Spleen (tissue), 11 donors: ENCODE measurements around the gene WDR64. TPM values are rescaled to one million over a fixed set of nuclear protein-coding genes. Genes with fewer than 3 reads are reported as not detected.
"Not testable (repeated sequence)": the region's sequence is repeated elsewhere in the genome, so short reads cannot be mapped to it uniquely, and the experiment has no call there.

Experiments
- DNase-seq: peaks from one replicate; pipeline ENCODE4 v3.0.0-alpha.2; 2020
- H3K27ac ChIP-seq, 8 donors: fragments of 200-600 bp; sonication (generic) in 7 of 8; 1 replicate in 4 of 8; 2 replicates in 4 of 8; pipeline versions ENCODE4 v1.5.0 to v1.8.0; 2016 to 2021; ENCODE audit warnings: inconsistent platforms in 4 of 8, mild to moderate bottlenecking in 4 of 8, moderate library complexity in 1 of 8
- H3K27me3 ChIP-seq, 7 donors: fragments of 200-600 bp; sonication (generic) in 6 of 7; replicated peaks in 1 of 7; 1 replicate in 4 of 7; 2 replicates in 3 of 7; pipeline versions ENCODE4 v1.5.0 to v1.8.0; 2016 to 2021; ENCODE audit warnings: inconsistent platforms in 3 of 7, mild to moderate bottlenecking in 1 of 7
- H3K36me3 ChIP-seq, 6 donors: fragments of 200-600 bp; sonication (generic) in 5 of 6; 1 replicate in 4 of 6; 2 replicates in 2 of 6; pipeline versions ENCODE4 v1.5.0 to v1.8.0; 2016 to 2021; ENCODE audit warnings: inconsistent platforms in 2 of 6
- H3K4me1 ChIP-seq, 6 donors: fragments of 200-600 bp; sonication (generic) in 5 of 6; 1 replicate in 3 of 6; 2 replicates in 3 of 6; pipeline versions ENCODE4 v1.5.0 to v1.8.0; 2016 to 2021; ENCODE audit warnings: inconsistent platforms in 3 of 6
- H3K4me3 ChIP-seq, 8 donors: fragments of 200-600 bp; sonication (generic) in 7 of 8; 1 replicate in 4 of 8; 2 replicates in 4 of 8; pipeline versions ENCODE4 v1.5.0 to v1.8.0; 2016 to 2021; ENCODE audit warnings: inconsistent platforms in 4 of 8, mild to moderate bottlenecking in 4 of 8, moderate library complexity in 2 of 8
- H3K9me3 ChIP-seq, 8 donors: fragments of 200-600 bp; sonication (generic) in 7 of 8; 1 replicate in 4 of 8; 2 replicates in 4 of 8; pipeline versions ENCODE4 v1.5.0 to v1.8.0; 2016 to 2021; ENCODE audit warnings: inconsistent platforms in 4 of 8
- CTCF ChIP-seq, 11 experiments: fragments of 200-600 bp in 7 of 11; fragments of 450-650 bp in 4 of 11; sonication (generic) in 4 of 11; IDR thresholded peaks in 8 of 11; conservative IDR thresholded peaks in 3 of 11; 1 replicate in 7 of 11; 2 replicates in 4 of 11; pipeline versions ENCODE4 v1.4.0 to v1.8.0; 2016 to 2021; ENCODE audit warnings: antibody characterized with exemption in 11 of 11, inconsistent platforms in 4 of 11, mild to moderate bottlenecking in 1 of 11
- POLR2A ChIP-seq, 3 donors: fragments of 450-650 bp; IDR thresholded peaks; one replicate each; pipeline ENCODE4 v1.5.1; 2017; ENCODE audit warnings: antibody characterized with exemption in 3 of 3, mild to moderate bottlenecking in 1 of 3
- POLR2AphosphoS5 ChIP-seq, 3 donors: sonication (generic); formaldehyde crosslinking; IDR thresholded peaks; one replicate each; pipeline ENCODE4 v1.5.1; 2017; ENCODE audit warnings: antibody characterized with exemption in 3 of 3
- WGBS, 5 donors: extraction: QIAGEN DNeasy Blood & Tissue Kit in 3 of 5; methylation state at CpG; one replicate each; pipeline versions ENCODE4 v1.1.5 to v1.1.7; 2013 to 2018; 5-methylcytosine and 5-hydroxymethylcytosine counted together
- intact Hi-C: fragments of 100-400 bp; cut with DNase I; formaldehyde crosslinking; loops from one replicate; pipeline ENCODE4 v1.15.0; 2023; ENCODE audit warnings: low total_unique reads
- polyA plus RNA-seq, 3 donors: library from polyadenylated mRNA; stranded (reverse); fragments of 200-250 nt; gene quantifications; one replicate each; pipeline ENCODE4 v1.2.1, GENCODE V29; 2013
- total RNA-seq, 7 donors: library from RNA; depleted of rRNA in 3 of 7; stranded (reverse); fragments of >200 nt in 3 of 7; fragmentation: NEBNext Ultra II Directional in 4 of 7; extraction: Animal tissue kit (Norgen Biotek cat#: 25700) in 4 of 7; gene quantifications; one replicate each; pipeline versions ENCODE4 v1.1.0 to v1.2.1, GENCODE V29; 2016 to 2021
- donor health status: healthy with polysubstance abuse.
- donor health status: DM: no; HTN: no; CAD: no; lungs with moderate emphysema.
- donor health status: DM: no; HTN: no; CAD: no.
- donor health status: Bipolar disorder and iron deficiency.
- donor health status: healthy.
- donor health status: DM: no; HTN: no; CAD: no.
- donor health status: DM: yes; HTN: yes; CAD: no.

WDR64 gene
- total and polyA plus RNA-seq, 10 donors = 0.03 to 0.55 (median 0.26) TPM; not detected in 3

- H3K9me3 ChIP-seq = no peaks in the 10 kb centered on the region
- no peaks in the 10 kb centered on the region for H3K36me3 ChIP-seq
- H3K27ac ChIP-seq = no peak overlapping the region
- no peaks in the 10 kb centered on the region for H3K4me1 ChIP-seq
- DNase-seq = no peak
- H3K27me3 ChIP-seq = no peaks in the 10 kb centered on the region
- 84 to 95% (median 87%) methylated on average over 3 of the region's 3 CpGs for WGBS, 5 donors
- no peak for TF ChIP-seq POLR2AphosphoS5 (IDR thresholded peaks at IDR 0.05)
- no peak for TF ChIP-seq POLR2A (IDR thresholded peaks at IDR 0.05)
- TF ChIP-seq CTCF (IDR thresholded peaks at IDR 0.05 in 8 of 11, conservative IDR thresholded peaks at IDR 0.05 in 3 of 11) = no peak
- intact Hi-C loops = no loop called here
- H3K4me3 ChIP-seq = no peak overlapping the region
Observed at GRCh38 chr1:241658081-241658793, 6.2 kb downstream of the WDR64 start.

GRCh38 chr1:241659016-241659415 is 6.9 kb downstream of the WDR64 start:
- DNase-seq, H3K27me3 ChIP-seq, H3K4me1 ChIP-seq, H3K27ac ChIP-seq, H3K36me3 ChIP-seq, H3K9me3 ChIP-seq, intact Hi-C loops, H3K4me3 ChIP-seq: not testable (repeated sequence)
- 86 to 98% (median 95%) methylated on average over 2 of the region's 2 CpGs for WGBS, 5 donors

GRCh38 chr1:241660424-241660972 is 8.4 kb downstream of the WDR64 start:
- intact Hi-C loops = no loop called here
- 81 to 92% (median 84%) methylated on average over 5 of the region's 5 CpGs for WGBS, 5 donors
- H3K4me1 ChIP-seq = no peaks in the 10 kb centered on the region

GRCh38 chr1:241666419-241666818 is 14.3 kb downstream of the WDR64 start:
- H3K27me3 ChIP-seq = no peaks in the 10 kb centered on the region
- H3K4me3 ChIP-seq = no peak overlapping the region
- no peaks in the 10 kb centered on the region for H3K4me1 ChIP-seq
- H3K27ac ChIP-seq = no peak overlapping the region
- WGBS, 5 donors = 75 to 90% (median 79%) methylated on average over 3 of the region's 3 CpGs
- TF ChIP-seq POLR2AphosphoS5 (IDR thresholded peaks at IDR 0.05) (no peak), POLR2A (IDR thresholded peaks at IDR 0.05) (no peak), CTCF (IDR thresholded peaks at IDR 0.05 in 8 of 11, conservative IDR thresholded peaks at IDR 0.05 in 3 of 11) (no peak)
- H3K9me3 ChIP-seq = no peaks in the 10 kb centered on the region
- H3K36me3 ChIP-seq = no peaks in the 10 kb centered on the region
- no peak for DNase-seq
- intact Hi-C loops = no loop called here

More at GRCh38 chr1:241660424-241660972, 8.4 kb downstream of the WDR64 start:
- DNase-seq = no peak
- Histone ChIP-seq H3K36me3 (no peaks in the 10 kb centered on the region), H3K27me3 (no peaks in the 10 kb centered on the region), H3K9me3 (no peaks in the 10 kb centered on the region), H3K4me3 (no peak overlapping the region), H3K27ac (no peak overlapping the region)
- TF ChIP-seq POLR2AphosphoS5 (IDR thresholded peaks at IDR 0.05) (no peak), CTCF (IDR thresholded peaks at IDR 0.05 in 8 of 11, conservative IDR thresholded peaks at IDR 0.05 in 3 of 11) (no peak)
